ENCODE results near the gene SIRT6. TPM values are rescaled to one million over a fixed set of nuclear protein-coding genes. Genes with fewer than 3 reads are reported as not detected.
"Not testable (repeated sequence)": the region's sequence is repeated elsewhere in the genome, so short reads cannot be mapped to it uniquely, and the experiment has no call there.

Gene SIRT6
- total and polyA plus RNA-seq, 2 donors (not counting 3 experiments of a cell fraction or from before 2014, with no cell fraction given) = 26.9 to 36.6 TPM

DNA sequence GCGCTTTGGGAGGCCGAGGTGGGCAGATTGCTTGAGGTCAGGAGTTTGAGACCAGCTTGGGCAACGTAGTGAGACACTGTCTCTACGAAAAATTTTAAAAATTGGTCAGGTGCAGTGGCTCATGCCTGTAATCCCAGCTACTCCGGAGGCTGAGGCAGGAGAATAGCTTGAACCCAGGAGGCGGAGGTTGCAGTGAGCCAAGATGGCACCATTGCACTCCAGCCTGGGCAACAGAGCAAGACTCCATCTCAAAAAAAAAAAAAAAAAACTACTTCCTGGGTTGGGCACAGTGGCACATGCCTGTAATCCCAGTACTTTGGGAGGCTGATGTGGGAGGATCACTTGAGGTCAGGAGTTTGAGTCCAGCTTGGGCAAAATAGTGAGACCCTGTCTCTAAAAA, 49.2 kb upstream of the SIRT6 start:
- H4K20me1 ChIP-seq (replicated peaks; ENCODE audit: control insufficient read depth, extremely low read depth, insufficient read depth, low read length); H3K9ac ChIP-seq (replicated peaks; ENCODE audit: extremely low read depth, insufficient read depth, low read length); intact Hi-C loops (cut with micrococcal nuclease); H3K9me3 ChIP-seq (replicated peaks; ENCODE audit: control insufficient read depth, insufficient read depth, low read length); H3K36me3 ChIP-seq (ENCODE audit: control insufficient read depth in 2 of 2, extremely low read depth in 1 of 2, insufficient read depth in 2 of 2, low read length in 2 of 2); H3K27ac ChIP-seq (ENCODE audit: insufficient read depth, low read depth, low read length); dilution Hi-C loops (cut with MboI; ENCODE audit: extremely low pct_ligation_motif_present, low sequenced_read_pairs); H3K4me3 ChIP-seq (replicated peaks in 1 of 3; ENCODE audit: insufficient read depth in 1 of 3, low read depth in 1 of 3, low read length in 3 of 3); FAIRE-seq; POLR2A ChIA-PET; BruUV-seq (replicated peaks); H2AFZ ChIP-seq (ENCODE audit: low read depth, low read length); H3K9me1 ChIP-seq (replicated peaks; ENCODE audit: control insufficient read depth, extremely low read depth, insufficient read depth, low read length); H3K4me2 ChIP-seq (ENCODE audit: insufficient read depth, low read length); H3K27me3 ChIP-seq (ENCODE audit: control insufficient read depth in 2 of 2, insufficient read depth in 2 of 2, low read length in 2 of 2); H3K4me1 ChIP-seq (ENCODE audit: control insufficient read depth, extremely low read depth, insufficient read depth, low read length); DNase-seq (ENCODE audit: low read depth, low spot score); H3K79me2 ChIP-seq (ENCODE audit: control insufficient read depth, insufficient read depth, low read length): not testable (repeated sequence)
- CTCF ChIA-PET = interaction anchor here (1.1 kb wide), 1 partner anchor 10 kb away, joined by 4 read pairs; no protein-coding TSS in a partner anchor

DNA sequence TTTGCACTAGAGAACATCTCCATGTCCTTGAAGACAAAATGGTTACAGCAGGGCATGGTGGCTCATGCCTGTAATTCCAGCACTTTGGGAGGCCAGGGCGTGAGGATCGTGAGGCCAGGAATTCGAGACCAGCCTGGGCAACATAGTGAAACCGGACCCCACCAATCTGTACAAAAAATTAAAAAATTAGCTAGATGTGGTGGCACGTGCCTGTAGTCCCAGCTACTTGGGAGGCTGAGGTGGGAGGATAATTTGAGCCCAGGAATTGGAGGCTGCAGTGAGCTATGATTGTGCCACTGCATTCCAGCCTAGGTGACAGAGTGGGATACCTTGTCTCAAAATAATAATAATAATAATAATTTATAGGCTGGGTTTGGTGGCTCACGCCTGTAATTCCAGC, 47.9 kb upstream of the SIRT6 start:
- H2AFZ ChIP-seq (ENCODE audit: low read depth, low read length); H3K9me3 ChIP-seq (replicated peaks; ENCODE audit: control insufficient read depth, insufficient read depth, low read length); FAIRE-seq; H4K20me1 ChIP-seq (replicated peaks; ENCODE audit: control insufficient read depth, extremely low read depth, insufficient read depth, low read length); H3K79me2 ChIP-seq (ENCODE audit: control insufficient read depth, insufficient read depth, low read length); H3K27ac ChIP-seq (ENCODE audit: insufficient read depth, low read depth, low read length); DNase-seq (ENCODE audit: low read depth, low spot score); H3K27me3 ChIP-seq (ENCODE audit: control insufficient read depth in 2 of 2, insufficient read depth in 2 of 2, low read length in 2 of 2); POLR2A ChIA-PET; H3K4me1 ChIP-seq (ENCODE audit: control insufficient read depth, extremely low read depth, insufficient read depth, low read length); H3K4me2 ChIP-seq (ENCODE audit: insufficient read depth, low read length); H3K9me1 ChIP-seq (replicated peaks; ENCODE audit: control insufficient read depth, extremely low read depth, insufficient read depth, low read length); H3K4me3 ChIP-seq (replicated peaks in 1 of 3; ENCODE audit: insufficient read depth in 1 of 3, low read depth in 1 of 3, low read length in 3 of 3); dilution Hi-C loops (cut with MboI; ENCODE audit: extremely low pct_ligation_motif_present, low sequenced_read_pairs); BruUV-seq (replicated peaks); H3K9ac ChIP-seq (replicated peaks; ENCODE audit: extremely low read depth, insufficient read depth, low read length); intact Hi-C loops (cut with micrococcal nuclease); H3K36me3 ChIP-seq (ENCODE audit: control insufficient read depth in 2 of 2, extremely low read depth in 1 of 2, insufficient read depth in 2 of 2, low read length in 2 of 2): not testable (repeated sequence)
- CTCF ChIA-PET = interaction anchor here (0.7 to 2.1 kb wide), 7 partner anchors 14 to 377 kb away, joined by 3 to 5 read pairs (median 3); partner anchors contain the start of gene YJU2

Measured in endothelial cell of umbilical vein (primary cell).